Activated naive CD4-positive, alpha-beta T cell treated with anti-CD3 and anti-CD28 coated beads, Interleukin-2, amount 10 ng/mL, durations not matched to agents 7 days and 5 days (primary cell): ENCODE results near the gene ISM1.

Experiments
- CTCF ChIA-PET: fragments of 350-600 bp; sonication (Branson Sonifier 250); formaldehyde crosslinking; loops from one replicate; lab custom pipeline; 2021; ENCODE audit warnings: antibody characterized with exemption; lab: Charles Lee
- DNase-seq: peaks from one replicate; pipeline ENCODE4 v3.0.0-alpha.2; 2020
- H3K27ac Mint-ChIP-seq: one replicate; pipeline ENCODE4 v1.8.0; 2021; ENCODE audit warnings: mild to moderate bottlenecking, moderate library complexity, mixed read lengths
- H3K27me3 Mint-ChIP-seq: one replicate; pipeline ENCODE4 v1.8.0; 2021; ENCODE audit warnings: mild to moderate bottlenecking, mixed read lengths
- H3K36me3 Mint-ChIP-seq: one replicate; pipeline ENCODE4 v1.8.0; 2021; ENCODE audit warnings: mixed read lengths
- H3K4me1 Mint-ChIP-seq: one replicate; pipeline ENCODE4 v1.8.0; 2021; ENCODE audit warnings: mixed read lengths
- H3K4me3 Mint-ChIP-seq: one replicate; pipeline ENCODE4 v1.8.0; 2021; ENCODE audit warnings: mild to moderate bottlenecking, moderate library complexity, mixed read lengths
- H3K9me3 Mint-ChIP-seq: one replicate; pipeline ENCODE4 v1.8.0; 2021; ENCODE audit warnings: mixed read lengths

ISM1 gene

GRCh38 chr20:13211956-13212618 lies 9.0 kb upstream of the ISM1 start:
- Mint-ChIP-seq H3K4me1 (peaks cover 3% of the 10 kb centered on the region), H3K27ac (no peak overlapping the region), H3K9me3 (no peaks in the 10 kb centered on the region), H3K36me3 (no peaks in the 10 kb centered on the region), H3K27me3 (peaks cover 33% of the 10 kb centered on the region), H3K4me3 (no peak overlapping the region)
- DNase-seq: no peak
- CTCF ChIA-PET: no interaction called here

- CTCF ChIA-PET: interaction anchor here (0.7 kb wide), 1 partner anchor 95 kb away, joined by 3 read pairs; no protein-coding TSS in a partner anchor
- H3K27ac Mint-ChIP-seq: no peak overlapping the region
These were observed 8.3 kb upstream of the ISM1 start for GRCh38 chr20:13212750-13213149.

GRCh38 chr20:13213335-13213734 lies 7.7 kb upstream of the ISM1 start:
- Mint-ChIP-seq H3K4me1 (peaks cover 3% of the 10 kb centered on the region), H3K27me3 (peaks cover 40% of the 10 kb centered on the region), H3K4me3 (no peak overlapping the region), H3K9me3 (no peaks in the 10 kb centered on the region), H3K27ac (no peak overlapping the region), H3K36me3 (no peaks in the 10 kb centered on the region)
- no peak for DNase-seq
- CTCF ChIA-PET: interaction anchor here (0.7 kb wide), 1 partner anchor 96 kb away, joined by 3 read pairs; no protein-coding TSS in a partner anchor

More at GRCh38 chr20:13212750-13213149, 8.3 kb upstream of the ISM1 start:
- Mint-ChIP-seq H3K36me3 (no peaks in the 10 kb centered on the region), H3K27me3 (peaks cover 34% of the 10 kb centered on the region), H3K4me1 (peaks cover 3% of the 10 kb centered on the region), H3K9me3 (no peaks in the 10 kb centered on the region), H3K4me3 (no peak overlapping the region)
- DNase-seq: no peak

GRCh38 chr20:13216533-13216932 lies 4.5 kb upstream of the ISM1 start:
- DNase-seq: no peak
- peaks cover 18% of the 10 kb centered on the region for H3K4me1 Mint-ChIP-seq
- no peak overlapping the region for H3K4me3 Mint-ChIP-seq
- CTCF ChIA-PET: no interaction called here
- H3K27ac Mint-ChIP-seq: no peak overlapping the region
- no peaks in the 10 kb centered on the region for H3K36me3 Mint-ChIP-seq
- no peaks in the 10 kb centered on the region for H3K9me3 Mint-ChIP-seq
- peaks cover 67% of the 10 kb centered on the region for H3K27me3 Mint-ChIP-seq

GRCh38 chr20:13219327-13220193 lies 1.5 kb upstream of the ISM1 start:
- Mint-ChIP-seq H3K27ac (no peak overlapping the region), H3K36me3 (no peaks in the 10 kb centered on the region), H3K4me3 (peak overlapping the region; percentile 77), H3K27me3 (peaks cover 75% of the 10 kb centered on the region), H3K9me3 (no peaks in the 10 kb centered on the region), H3K4me1 (peaks cover 19% of the 10 kb centered on the region)
- no peak for DNase-seq
- CTCF ChIA-PET: no interaction called here

- Mint-ChIP-seq H3K4me3 (peak overlapping the region; percentile 77), H3K4me1 (peaks cover 19% of the 10 kb centered on the region), H3K27ac (no peak overlapping the region), H3K36me3 (no peaks in the 10 kb centered on the region), H3K9me3 (no peaks in the 10 kb centered on the region), H3K27me3 (peaks cover 69% of the 10 kb centered on the region)
- CTCF ChIA-PET: interaction anchor here (2.1 kb wide), 1 partner anchor 41 kb away, joined by 7 read pairs; no protein-coding TSS in a partner anchor
- DNase-seq: peak; percentile 46
These were observed 725 bp upstream of the ISM1 start for GRCh38 chr20:13220194-13220903.

- Mint-ChIP-seq H3K4me1 (peaks cover 19% of the 10 kb centered on the region), H3K4me3 (peak overlapping the region; percentile 77), H3K9me3 (no peaks in the 10 kb centered on the region), H3K27me3 (peaks cover 61% of the 10 kb centered on the region), H3K27ac (no peak overlapping the region), H3K36me3 (no peaks in the 10 kb centered on the region)
- CTCF ChIA-PET: interaction anchor here (0.6 to 2.1 kb wide), 4 partner anchors 40 to 459 kb away, joined by 3 to 7 read pairs (median 4); no protein-coding TSS in a partner anchor
- DNase-seq: no peak
These were observed 219 bp downstream of the ISM1 start for GRCh38 chr20:13221313-13221672.

GRCh38 chr20:13221673-13222318 lies 722 bp downstream of the ISM1 start:
- Mint-ChIP-seq H3K9me3 (peaks cover 3% of the 10 kb centered on the region), H3K27me3 (peaks cover 56% of the 10 kb centered on the region), H3K4me3 (peak overlapping the region; percentile 71), H3K36me3 (peaks cover 2% of the 10 kb centered on the region), H3K27ac (peak overlapping the region; percentile 56), H3K4me1 (peaks cover 21% of the 10 kb centered on the region)
- peak; percentile 80 for DNase-seq
- CTCF ChIA-PET: interaction anchor here (0.6 to 2.1 kb wide), 4 partner anchors 40 to 458 kb away, joined by 3 to 7 read pairs (median 4); no protein-coding TSS in a partner anchor

GRCh38 chr20:13222319-13222716 lies 1.2 kb downstream of the ISM1 start:
- Mint-ChIP-seq H3K27me3 (peaks cover 53% of the 10 kb centered on the region), H3K9me3 (peaks cover 3% of the 10 kb centered on the region), H3K4me3 (peak overlapping the region; percentile 71), H3K4me1 (peaks cover 21% of the 10 kb centered on the region), H3K27ac (no peak overlapping the region), H3K36me3 (peaks cover 2% of the 10 kb centered on the region)
- CTCF ChIA-PET: interaction anchor here (1.2 to 2.1 kb wide), 2 partner anchors 39 to 103 kb away, joined by 4 to 7 read pairs; no protein-coding TSS in a partner anchor
- no peak for DNase-seq

GRCh38 chr20:13223736-13224520 lies 2.9 kb downstream of the ISM1 start:
- Mint-ChIP-seq H3K27me3 (peaks cover 40% of the 10 kb centered on the region), H3K36me3 (peaks cover 5% of the 10 kb centered on the region)

GRCh38 chr20:13226367-13226766 lies 5.3 kb downstream of the ISM1 start:
- H3K27me3 Mint-ChIP-seq: peaks cover 19% of the 10 kb centered on the region
- no peak overlapping the region for H3K27ac Mint-ChIP-seq
- CTCF ChIA-PET: no interaction called here

More at GRCh38 chr20:13223736-13224520, 2.9 kb downstream of the ISM1 start:
- H3K4me3 Mint-ChIP-seq: no peak overlapping the region
- no peak overlapping the region for H3K27ac Mint-ChIP-seq
- CTCF ChIA-PET: no interaction called here
- H3K4me1 Mint-ChIP-seq: peaks cover 28% of the 10 kb centered on the region
- peaks cover 5% of the 10 kb centered on the region for H3K9me3 Mint-ChIP-seq
- DNase-seq: no peak

GRCh38 chr20:13228771-13229170 lies 7.7 kb downstream of the ISM1 start:
- H3K27me3 Mint-ChIP-seq: peaks cover 4% of the 10 kb centered on the region
- peaks cover 6% of the 10 kb centered on the region for H3K36me3 Mint-ChIP-seq
- peaks cover 5% of the 10 kb centered on the region for H3K9me3 Mint-ChIP-seq
- peak overlapping the region; percentile 95 for H3K27ac Mint-ChIP-seq
- H3K4me1 Mint-ChIP-seq: peaks cover 44% of the 10 kb centered on the region
- peak overlapping the region; percentile 3 for H3K4me3 Mint-ChIP-seq
- CTCF ChIA-PET: no interaction called here
- no peak for DNase-seq

More at GRCh38 chr20:13226367-13226766, 5.3 kb downstream of the ISM1 start:
- Mint-ChIP-seq H3K36me3 (peaks cover 5% of the 10 kb centered on the region), H3K9me3 (peaks cover 5% of the 10 kb centered on the region), H3K4me3 (no peak overlapping the region), H3K4me1 (peaks cover 36% of the 10 kb centered on the region)
- no peak for DNase-seq

- CTCF ChIA-PET: interaction anchor here (0.6 kb wide), 1 partner anchor 89 kb away, joined by 3 read pairs; no protein-coding TSS in a partner anchor
- Mint-ChIP-seq H3K27me3 (no peaks in the 10 kb centered on the region), H3K4me1 (peaks cover 44% of the 10 kb centered on the region), H3K27ac (peak overlapping the region; percentile 95), H3K4me3 (peak overlapping the region; percentile 13), H3K9me3 (peaks cover 5% of the 10 kb centered on the region), H3K36me3 (peaks cover 10% of the 10 kb centered on the region)
- no peak for DNase-seq
These were observed 8.5 kb downstream of the ISM1 start for GRCh38 chr20:13229538-13229937.
